GM23248 (cell line): Measurements from ENCODE around the gene MYO7B.

Source experiments
- EZH2 ChIP-seq: fragments of 200-600 bp; sonication (generic); IDR thresholded peaks from 2 replicates; pipeline ENCODE4 v1.6.1; 2018; ENCODE audit warnings: antibody characterized with exemption, mild to moderate bottlenecking; ENCODE audit not compliant: insufficient read depth, poor library complexity, severe bottlenecking
- EZH2phosphoT487 ChIP-seq: fragments of 200-600 bp; sonication (generic); IDR thresholded peaks from 2 replicates; pipeline ENCODE4 v1.6.1; 2018; ENCODE audit warnings: antibody characterized with exemption, moderate library complexity, mild to moderate bottlenecking, low read depth; ENCODE audit not compliant: insufficient read depth

DNA sequence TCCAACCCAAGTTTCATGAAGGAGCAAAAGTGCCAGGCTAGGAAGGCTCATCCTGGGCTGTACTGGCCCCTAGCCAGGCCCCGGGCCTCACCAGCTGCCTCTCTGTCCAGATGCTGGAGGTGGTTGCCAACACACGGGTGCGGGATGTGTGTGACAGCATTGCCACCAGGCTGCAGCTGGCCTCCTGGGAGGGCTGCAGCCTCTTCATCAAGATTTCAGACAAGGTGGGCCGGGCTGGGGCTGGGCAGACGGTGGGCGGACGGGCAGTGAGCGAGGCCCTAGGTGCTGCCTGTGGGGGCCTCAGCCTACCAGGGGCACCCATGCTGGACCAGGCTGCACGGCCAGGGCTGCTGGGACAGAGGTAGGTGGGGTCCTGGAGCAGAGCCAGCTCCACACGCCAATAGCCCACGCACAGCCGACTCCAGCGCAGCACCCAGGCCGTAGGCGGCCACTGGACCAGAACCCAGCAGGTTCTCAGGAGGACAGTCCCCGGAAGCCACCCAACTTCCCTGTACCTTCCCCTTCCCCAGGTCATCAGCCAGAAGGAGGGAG, 98.7 kb downstream of the MYO7B start:
- TF ChIP-seq EZH2 (no peak), EZH2phosphoT487 (no peak)
